ENCODE measurements around the gene CFHR5. TPM values are rescaled to one million over a fixed set of nuclear protein-coding genes. Genes with fewer than 3 reads are reported as not detected.

Gene CFHR5
- total and polyA plus RNA-seq, 12 donors, result not detected

- WGBS, 4 donors, result 78 to 88% (median 84%) methylated on average over 4 to 6 of the region's 6 CpGs
- Histone ChIP-seq H3K27ac (no peak overlapping the region), H3K36me3 (replicated peaks in 1 of 2) (no peaks in the 10 kb centered on the region), H3K4me3 (no peak overlapping the region), H3K9me3 (replicated peaks in 1 of 3) (no peaks in the 10 kb centered on the region), H3K4me1 (replicated peaks in 1 of 2) (no peaks in the 10 kb centered on the region), H3K27me3 (no peaks in the 10 kb centered on the region)
- TF ChIP-seq POLR2A (IDR thresholded peaks at IDR 0.05) (no peak), CTCF (IDR thresholded peaks at IDR 0.05) (no peak)
- intact Hi-C loops (cut with DNase I), result no loop called here
- no peak for DNase-seq
Observed at GRCh38 chr1:197008861-197009260, 31.5 kb downstream of the CFHR5 start.

GRCh38 chr1:197011614-197012013 lies 34.3 kb downstream of the CFHR5 start:
- H3K27ac ChIP-seq, result no peak overlapping the region
- no peaks in the 10 kb centered on the region for H3K27me3 ChIP-seq
- DNase-seq, result no peak
- TF ChIP-seq POLR2A (IDR thresholded peaks at IDR 0.05), result no peak
- no peak for TF ChIP-seq CTCF (IDR thresholded peaks at IDR 0.05)
- WGBS, 4 donors, result 85 to 94% (median 86%) methylated on average over 1 of the region's 1 CpG
- H3K36me3 ChIP-seq (replicated peaks in 1 of 2), result no peaks in the 10 kb centered on the region
- H3K9me3 ChIP-seq (replicated peaks in 1 of 3), result no peaks in the 10 kb centered on the region
- H3K4me3 ChIP-seq, result no peak overlapping the region
- no peaks in the 10 kb centered on the region for H3K4me1 ChIP-seq (replicated peaks in 1 of 2)
- intact Hi-C loops (cut with DNase I), result no loop called here

- TF ChIP-seq CTCF (IDR thresholded peaks at IDR 0.05) (no peak), POLR2A (IDR thresholded peaks at IDR 0.05) (no peak)
- H3K27me3 ChIP-seq, result no peaks in the 10 kb centered on the region
- intact Hi-C loops (cut with DNase I), result no loop called here
- no peaks in the 10 kb centered on the region for H3K36me3 ChIP-seq (replicated peaks in 1 of 2)
- no peaks in the 10 kb centered on the region for H3K9me3 ChIP-seq (replicated peaks in 1 of 3)
- no peak overlapping the region for H3K27ac ChIP-seq
- 74 to 92% (median 86%) methylated on average over 3 of the region's 3 CpGs for WGBS, 4 donors
- no peak for DNase-seq
- no peaks in the 10 kb centered on the region for H3K4me1 ChIP-seq (replicated peaks in 1 of 2)
- no peak overlapping the region for H3K4me3 ChIP-seq
Observed at GRCh38 chr1:197013234-197013633, 35.9 kb downstream of the CFHR5 start.

GRCh38 chr1:197016751-197017150 lies 39.4 kb downstream of the CFHR5 start:
- DNase-seq, result no peak
- H3K27me3 ChIP-seq, result no peaks in the 10 kb centered on the region
- H3K9me3 ChIP-seq (replicated peaks in 1 of 3), result no peaks in the 10 kb centered on the region
- 75 to 80% (median 77%) methylated on average over 1 of the region's 1 CpG for WGBS, 4 donors
- H3K36me3 ChIP-seq (replicated peaks in 1 of 2), result no peaks in the 10 kb centered on the region
- no peak overlapping the region for H3K27ac ChIP-seq
- TF ChIP-seq POLR2A (IDR thresholded peaks at IDR 0.05) (no peak), CTCF (IDR thresholded peaks at IDR 0.05) (no peak)
- intact Hi-C loops (cut with DNase I), result no loop called here
- no peak overlapping the region for H3K4me3 ChIP-seq
- H3K4me1 ChIP-seq (replicated peaks in 1 of 2), result no peaks in the 10 kb centered on the region

All from adrenal gland (tissue), 12 donors.